Measurements from ENCODE around the gene LRRC30.

DNA sequence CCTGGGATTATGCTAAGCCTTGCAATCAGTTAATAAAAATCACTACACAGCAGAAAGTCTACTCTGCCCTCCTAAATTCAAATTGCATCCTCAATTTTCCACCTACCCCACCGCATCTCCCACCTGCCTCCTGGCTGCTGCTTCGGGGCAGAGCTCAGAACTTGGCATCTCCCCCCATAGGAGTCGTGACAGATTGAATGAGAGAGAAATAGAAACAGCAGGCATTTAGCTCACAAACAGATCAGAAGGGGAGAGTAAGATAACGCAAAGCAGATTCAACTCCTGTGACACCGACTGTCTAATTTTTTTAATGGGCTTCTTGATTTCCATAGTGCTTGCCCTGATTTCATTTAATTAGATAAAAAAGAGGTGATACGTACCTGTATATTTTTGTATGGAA is 24.7 kb upstream of the LRRC30 start:
- TF ChIP-seq, protein P1, sequence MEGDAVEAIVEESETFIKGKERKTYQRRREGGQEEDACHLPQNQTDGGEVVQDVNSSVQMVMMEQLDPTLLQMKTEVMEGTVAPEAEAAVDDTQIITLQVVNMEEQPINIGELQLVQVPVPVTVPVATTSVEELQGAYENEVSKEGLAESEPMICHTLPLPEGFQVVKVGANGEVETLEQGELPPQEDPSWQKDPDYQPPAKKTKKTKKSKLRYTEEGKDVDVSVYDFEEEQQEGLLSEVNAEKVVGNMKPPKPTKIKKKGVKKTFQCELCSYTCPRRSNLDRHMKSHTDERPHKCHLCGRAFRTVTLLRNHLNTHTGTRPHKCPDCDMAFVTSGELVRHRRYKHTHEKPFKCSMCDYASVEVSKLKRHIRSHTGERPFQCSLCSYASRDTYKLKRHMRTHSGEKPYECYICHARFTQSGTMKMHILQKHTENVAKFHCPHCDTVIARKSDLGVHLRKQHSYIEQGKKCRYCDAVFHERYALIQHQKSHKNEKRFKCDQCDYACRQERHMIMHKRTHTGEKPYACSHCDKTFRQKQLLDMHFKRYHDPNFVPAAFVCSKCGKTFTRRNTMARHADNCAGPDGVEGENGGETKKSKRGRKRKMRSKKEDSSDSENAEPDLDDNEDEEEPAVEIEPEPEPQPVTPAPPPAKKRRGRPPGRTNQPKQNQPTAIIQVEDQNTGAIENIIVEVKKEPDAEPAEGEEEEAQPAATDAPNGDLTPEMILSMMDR (IDR thresholded peaks at IDR 0.05 in 4 of 5, conservative IDR thresholded peaks at IDR 0.05 in 1 of 5), result no peak
- TF ChIP-seq POLR2A (IDR thresholded peaks at IDR 0.05), result no peak
